A673 (cell line): ENCODE data around the gene DSCAM.

Experiments used
- EZH2 ChIP-seq: fragments of 200-600 bp; sonication (generic); IDR thresholded peaks from 2 replicates; pipeline ENCODE4 v1.6.1; 2017; ENCODE audit warnings: borderline replicate concordance, low read depth, mild to moderate bottlenecking, mixed read lengths, antibody characterized with exemption, low read length; ENCODE audit not compliant: poor library complexity, severe bottlenecking
- TF ChIP-seq, protein P1 (sequence below): fragments of 300-800, 200-600 bp; sonication (generic); conservative IDR thresholded peaks from 2 replicates; pipeline ENCODE4 v1.5.1; 2017; ENCODE audit warnings: low read depth, mild to moderate bottlenecking, antibody characterized with exemption, low read length, moderate library complexity, mixed read lengths

DNA sequence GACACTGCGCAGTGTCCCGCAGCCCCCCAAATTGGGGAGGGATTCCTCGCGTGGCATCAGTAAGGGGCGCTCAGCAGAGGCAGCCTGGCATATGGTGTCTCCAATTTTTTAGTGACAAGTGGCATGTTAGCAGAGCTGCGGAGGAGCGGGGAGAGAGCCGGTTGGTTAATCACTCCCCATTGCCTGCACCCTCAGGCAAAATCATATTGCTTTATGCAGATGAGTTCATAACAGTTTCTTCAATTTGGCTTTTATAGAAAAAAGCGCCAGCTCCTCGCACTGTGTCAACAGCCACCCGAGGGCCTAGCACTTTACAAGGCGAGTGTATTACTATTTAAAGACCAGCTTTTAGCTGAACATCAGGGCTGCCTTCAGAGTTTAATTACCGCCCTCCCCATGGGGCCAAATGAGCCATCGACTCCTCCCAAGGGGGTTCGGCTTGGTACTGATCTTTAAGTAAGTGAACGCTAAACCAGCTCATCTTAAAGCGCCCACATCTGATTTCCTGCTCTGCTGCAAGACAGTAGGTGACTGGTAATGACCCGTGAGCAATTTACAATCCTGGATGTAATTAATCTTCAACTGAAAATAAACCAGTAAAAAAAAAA, 298.9 kb downstream of the DSCAM start:
- TF ChIP-seq, protein P1, sequence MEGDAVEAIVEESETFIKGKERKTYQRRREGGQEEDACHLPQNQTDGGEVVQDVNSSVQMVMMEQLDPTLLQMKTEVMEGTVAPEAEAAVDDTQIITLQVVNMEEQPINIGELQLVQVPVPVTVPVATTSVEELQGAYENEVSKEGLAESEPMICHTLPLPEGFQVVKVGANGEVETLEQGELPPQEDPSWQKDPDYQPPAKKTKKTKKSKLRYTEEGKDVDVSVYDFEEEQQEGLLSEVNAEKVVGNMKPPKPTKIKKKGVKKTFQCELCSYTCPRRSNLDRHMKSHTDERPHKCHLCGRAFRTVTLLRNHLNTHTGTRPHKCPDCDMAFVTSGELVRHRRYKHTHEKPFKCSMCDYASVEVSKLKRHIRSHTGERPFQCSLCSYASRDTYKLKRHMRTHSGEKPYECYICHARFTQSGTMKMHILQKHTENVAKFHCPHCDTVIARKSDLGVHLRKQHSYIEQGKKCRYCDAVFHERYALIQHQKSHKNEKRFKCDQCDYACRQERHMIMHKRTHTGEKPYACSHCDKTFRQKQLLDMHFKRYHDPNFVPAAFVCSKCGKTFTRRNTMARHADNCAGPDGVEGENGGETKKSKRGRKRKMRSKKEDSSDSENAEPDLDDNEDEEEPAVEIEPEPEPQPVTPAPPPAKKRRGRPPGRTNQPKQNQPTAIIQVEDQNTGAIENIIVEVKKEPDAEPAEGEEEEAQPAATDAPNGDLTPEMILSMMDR: no peak
- no peak for TF ChIP-seq EZH2
